IPS-11a (cell line): ENCODE data around the gene ACYP2.
"Not testable (repeated sequence)": the region's sequence is repeated elsewhere in the genome, so short reads cannot be mapped to it uniquely, and the experiment has no call there.

ENCODE experiments used
- H3K4me3 ChIP-seq: one replicate; pipeline ENCODE4 v1.5.1; 2013; ENCODE audit warnings: low read depth, low read length, control low read depth

Gene ACYP2

DNA sequence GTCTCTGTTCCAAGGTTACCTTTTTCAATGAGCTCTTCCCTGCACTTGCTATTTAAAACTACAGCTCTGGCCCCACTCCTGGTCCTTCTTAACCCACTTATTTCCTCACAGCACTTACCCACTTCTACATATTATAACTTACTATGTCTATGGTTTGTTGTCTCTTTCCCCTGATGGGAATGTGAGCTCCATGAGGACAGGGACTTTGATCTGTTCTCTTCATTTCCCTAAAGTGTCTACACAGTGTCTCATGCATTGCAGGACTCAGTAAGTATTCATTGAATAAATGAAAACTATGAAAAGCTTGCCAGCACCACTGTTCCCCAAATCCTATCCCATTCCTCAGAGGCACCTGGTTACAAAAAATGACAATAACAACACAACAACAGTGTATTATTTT lies 18.3 kb upstream of the ACYP2 start:
- H3K4me3 ChIP-seq, result no peak overlapping the region

GRCh38 chr2:54099370-54099769 lies 16.0 kb upstream of the ACYP2 start:
- no peak overlapping the region for H3K4me3 ChIP-seq

DNA sequence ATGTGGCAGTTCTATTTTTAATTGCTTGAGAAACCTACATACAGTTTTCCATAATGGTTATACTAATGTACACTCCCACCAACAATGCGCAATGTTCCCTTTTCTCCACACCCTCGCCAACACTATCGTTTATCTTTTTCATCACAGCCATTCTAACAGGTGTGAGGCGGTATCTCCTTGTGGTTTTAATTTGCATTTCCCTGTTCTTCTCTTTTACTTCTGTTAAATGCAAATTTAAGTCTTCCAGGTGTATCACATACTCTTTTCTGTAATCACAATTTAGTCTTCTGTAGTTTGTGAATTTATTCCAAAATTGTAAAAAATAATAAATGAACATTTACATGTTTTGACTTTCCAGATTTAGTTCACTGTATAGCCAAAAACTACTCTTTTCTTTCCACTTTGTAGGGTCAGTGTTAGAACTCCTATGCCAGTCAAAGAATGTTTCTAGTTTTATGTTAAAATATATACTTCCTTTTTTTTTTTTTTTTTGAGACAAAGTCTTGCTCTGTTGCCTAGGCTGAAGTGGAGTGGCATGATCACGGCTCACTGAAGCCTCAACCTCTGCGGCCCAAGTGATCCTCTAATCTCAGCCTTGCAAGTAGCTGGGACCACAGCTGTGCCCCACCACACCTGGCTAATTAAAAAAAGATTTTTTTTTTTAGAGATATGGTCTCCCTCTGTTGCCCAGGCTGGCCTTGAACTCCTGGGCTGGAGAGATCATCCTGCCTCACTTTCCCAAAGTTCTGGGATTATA lies 15.4 kb upstream of the ACYP2 start:
- no peak overlapping the region for H3K4me3 ChIP-seq

DNA sequence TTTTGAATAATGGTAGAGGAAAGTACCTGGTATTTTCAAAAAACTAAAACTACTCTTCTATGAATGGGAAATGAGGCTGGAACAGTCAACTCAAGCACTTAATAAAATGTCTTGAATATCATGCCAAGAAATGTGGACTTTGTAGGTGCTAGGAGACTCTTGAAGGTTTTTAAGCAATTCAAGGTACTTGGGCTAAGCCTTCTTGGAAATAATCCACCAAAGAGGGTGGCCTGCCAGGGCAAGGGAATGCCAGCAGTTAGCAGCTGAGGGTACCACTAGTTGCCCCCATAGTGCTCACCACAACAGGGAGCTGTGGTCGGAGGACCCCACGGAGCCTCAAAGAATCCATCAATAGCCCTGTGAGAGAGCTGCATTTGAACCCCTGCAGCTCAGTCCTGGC lies 14.6 kb upstream of the ACYP2 start:
- no peak overlapping the region for H3K4me3 ChIP-seq

GRCh38 chr2:54103454-54104314 lies 11.7 kb upstream of the ACYP2 start:
- H3K4me3 ChIP-seq, result no peak overlapping the region

DNA sequence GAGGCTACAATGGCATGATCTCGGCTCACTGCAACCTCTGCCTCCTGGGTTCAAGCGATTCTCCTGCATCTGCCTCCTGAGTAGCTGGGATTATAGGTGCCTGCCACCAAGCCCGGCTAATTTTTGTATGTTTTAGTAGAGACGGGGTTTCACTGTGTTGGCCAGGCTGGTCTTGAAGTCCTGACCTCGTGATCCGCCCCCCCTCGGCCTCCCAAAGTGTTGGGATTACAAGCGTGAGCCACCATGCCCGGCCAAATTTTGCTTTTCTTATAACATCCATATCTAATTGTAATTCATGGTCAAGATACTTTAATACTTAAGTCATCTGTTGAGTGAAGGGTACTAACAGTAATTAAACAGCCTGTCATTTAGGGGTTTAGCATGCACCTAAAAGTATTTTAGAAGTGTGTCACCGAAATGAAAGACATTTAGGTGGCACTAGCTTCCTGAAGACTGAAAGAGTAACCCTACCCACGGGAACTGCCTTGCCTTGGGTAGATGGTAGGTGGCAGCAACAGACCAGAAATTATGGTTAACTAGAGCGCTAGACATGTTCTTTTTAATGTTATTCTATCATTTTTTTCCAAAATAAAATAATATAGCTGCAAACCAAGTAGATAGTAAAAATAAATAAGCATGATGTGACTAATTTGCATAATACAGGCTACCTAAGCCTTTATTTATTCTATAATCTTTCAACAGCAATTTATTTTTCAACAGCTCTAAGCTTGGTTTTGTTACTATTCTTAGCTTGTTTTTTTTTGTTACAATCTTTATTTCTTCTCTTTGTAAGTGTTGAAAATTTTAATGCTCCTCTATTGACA lies 8.6 kb upstream of the ACYP2 start:
- no peak overlapping the region for H3K4me3 ChIP-seq

- no peak overlapping the region for H3K4me3 ChIP-seq
Measured at GRCh38 chr2:54107455-54107764, 8.0 kb upstream of the ACYP2 start.

DNA sequence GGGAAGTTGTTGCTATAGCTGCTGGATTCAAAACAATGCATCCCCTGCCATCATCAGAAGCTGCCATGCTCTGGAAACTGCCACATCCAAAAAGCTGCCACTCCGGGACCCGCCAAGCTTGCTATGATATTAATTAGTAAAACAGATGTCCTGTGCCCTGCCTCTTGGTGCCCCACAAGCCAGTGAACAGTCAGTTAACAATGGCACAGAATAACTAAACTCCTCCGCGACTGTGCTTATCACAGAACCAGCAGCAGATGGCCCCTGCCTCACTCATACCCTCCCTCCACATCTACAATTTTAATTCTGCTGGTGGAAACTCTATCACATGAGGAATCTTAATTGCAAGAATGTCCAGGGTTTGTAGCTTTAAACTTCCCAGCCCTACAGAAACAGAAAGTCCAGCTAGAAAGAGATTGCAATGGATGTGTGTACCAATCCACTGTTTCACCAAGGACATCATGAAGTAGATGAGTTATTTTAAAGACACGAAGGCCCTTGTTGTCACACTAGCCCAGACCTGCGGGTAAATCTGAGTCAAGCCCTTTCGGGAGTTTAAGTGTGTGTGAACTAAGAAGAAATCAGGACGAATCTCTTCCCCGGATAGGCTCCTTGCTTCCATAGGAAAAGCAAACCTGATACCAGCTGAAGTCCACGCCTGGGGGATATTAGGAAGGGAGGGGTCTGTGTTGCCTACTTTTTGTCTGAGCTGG lies 7.4 kb upstream of the ACYP2 start:
- H3K4me3 ChIP-seq, result no peak overlapping the region

DNA sequence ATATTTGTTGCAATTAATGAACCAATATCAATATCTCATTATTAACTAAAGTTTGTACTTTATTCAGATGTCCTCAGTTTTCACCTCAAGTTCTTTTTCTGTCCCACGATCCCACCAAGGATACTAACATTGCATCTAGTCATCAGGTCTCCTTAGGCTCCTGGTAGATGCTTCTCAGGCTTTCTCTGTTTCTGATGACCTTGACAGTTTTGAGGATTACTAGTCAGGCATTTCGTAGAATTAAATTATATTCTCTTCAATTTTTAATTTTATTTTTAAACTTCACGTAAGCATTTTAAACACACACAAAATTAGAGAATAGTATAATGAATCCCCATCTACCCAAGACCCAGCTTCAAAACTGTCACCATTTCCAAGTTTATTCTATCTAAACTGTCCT lies 5.6 kb upstream of the ACYP2 start:
- no peak overlapping the region for H3K4me3 ChIP-seq

DNA sequence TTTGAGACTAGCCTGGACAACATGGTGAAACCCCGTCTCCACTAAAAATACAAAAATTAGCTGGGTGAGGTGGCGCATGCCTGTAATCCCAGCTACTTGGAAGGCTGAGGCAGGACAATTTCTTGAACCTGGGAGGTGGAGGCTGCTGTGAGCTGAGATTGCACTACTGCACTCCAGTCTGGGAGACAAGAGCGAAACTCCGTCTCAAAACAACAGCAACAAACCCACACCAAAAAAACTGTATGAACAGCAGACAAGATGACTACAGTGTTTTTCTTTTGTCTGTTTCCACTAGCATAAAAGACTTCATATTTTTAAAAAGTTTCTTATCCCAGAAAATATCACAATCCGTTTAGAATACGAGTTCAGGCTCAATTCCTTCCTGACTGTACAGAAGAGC lies 936 bp upstream of the ACYP2 start:
- H3K4me3 ChIP-seq, result not testable (repeated sequence)

DNA sequence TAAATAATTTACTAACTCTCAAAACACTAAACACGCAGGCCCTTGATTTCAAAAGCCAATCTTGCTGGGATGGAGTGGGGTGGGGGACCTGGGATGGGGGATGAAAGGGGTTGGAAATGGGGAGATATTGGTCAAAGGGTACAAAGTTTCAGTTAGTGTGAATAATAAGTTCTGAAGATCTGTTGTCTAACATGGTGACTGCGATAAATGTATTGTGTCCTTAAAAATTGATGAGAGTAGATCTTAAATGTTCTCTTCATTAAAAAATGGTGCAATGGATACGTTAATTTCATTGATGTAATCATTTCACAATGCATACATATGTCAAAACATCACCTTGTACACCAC lies 505 bp upstream of the ACYP2 start:
- peak overlapping the region; percentile 75 for H3K4me3 ChIP-seq

- H3K4me3 ChIP-seq, result not testable (repeated sequence)
Measured at GRCh38 chr2:54116598-54116997, 1.2 kb downstream of the ACYP2 start.

GRCh38 chr2:54120950-54121349 lies 5.5 kb downstream of the ACYP2 start:
- H3K4me3 ChIP-seq, result no peak overlapping the region

- H3K4me3 ChIP-seq, result no peak overlapping the region
Measured at GRCh38 chr2:54122171-54122935, 6.9 kb downstream of the ACYP2 start.

- no peak overlapping the region for H3K4me3 ChIP-seq
Measured at GRCh38 chr2:54122939-54123338, 7.5 kb downstream of the ACYP2 start.

- not testable (repeated sequence) for H3K4me3 ChIP-seq
Measured at GRCh38 chr2:54127174-54127573, 11.8 kb downstream of the ACYP2 start.

GRCh38 chr2:54133056-54133455 lies 17.6 kb downstream of the ACYP2 start:
- no peak overlapping the region for H3K4me3 ChIP-seq

GRCh38 chr2:54139210-54139609 lies 23.8 kb downstream of the ACYP2 start:
- H3K4me3 ChIP-seq, result no peak overlapping the region

- H3K4me3 ChIP-seq, result no peak overlapping the region
Measured at GRCh38 chr2:54143780-54144179, 28.4 kb downstream of the ACYP2 start.

DNA sequence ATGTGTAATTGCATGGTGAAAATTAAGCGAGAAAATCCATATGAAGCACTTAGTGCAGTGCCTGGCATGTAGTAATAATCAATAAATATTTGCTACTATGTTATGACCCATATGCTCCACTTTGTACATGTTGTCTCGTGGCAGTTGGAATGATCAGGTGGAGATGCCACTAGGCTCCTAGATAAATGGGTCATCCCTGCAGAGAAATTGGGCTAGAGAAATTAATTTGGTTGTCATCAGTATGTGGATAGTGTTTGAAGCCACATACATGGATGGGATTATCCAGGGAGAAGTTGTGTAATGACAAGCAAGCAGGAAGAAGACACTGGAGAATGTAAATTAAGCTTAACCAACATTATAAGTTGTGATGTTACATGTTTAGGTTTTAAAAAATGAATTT lies 33.0 kb downstream of the ACYP2 start:
- no peak overlapping the region for H3K4me3 ChIP-seq
